OCI-LY3 (cell line): ENCODE results near the gene FSCN2.

Experiments
- H2AFZ ChIP-seq: fragments of 200-600, 300-600 bp; shearing (Covaris generic); 2 replicates; pipeline ENCODE4 v1.6.0; 2014; ENCODE audit warnings: antibody characterized with exemption, low read depth, low read length
- H3K27ac ChIP-seq: fragments of 200-600, 300-600 bp; sonication (generic); 2 replicates; pipeline ENCODE4 v1.5.1; 2014; ENCODE audit warnings: mild to moderate bottlenecking, low read length, moderate library complexity, mixed read lengths
- H3K27me3 ChIP-seq: fragments of 200-600, 300-600 bp; sonication (generic); 2 replicates; pipeline ENCODE4 v1.6.1; 2014; ENCODE audit warnings: low read depth, low read length, mixed read lengths
- H3K36me3 ChIP-seq: fragments of 200-600, 300-600 bp; sonication (generic); replicated peaks from 2 replicates; pipeline ENCODE3; 2014; ENCODE audit warnings: low read depth, low read length, mixed read lengths
- H3K4me1 ChIP-seq: fragments of 300-600, 200-600 bp; sonication (generic); 2 replicates; pipeline ENCODE4 v1.6.1; 2014; ENCODE audit warnings: low read length, mixed read lengths
- H3K4me2 ChIP-seq: fragments of 200-600, 300-600 bp; sonication (generic); 2 replicates; pipeline ENCODE4 v1.6.1; 2014; ENCODE audit warnings: low read length, mixed read lengths
- H3K4me3 ChIP-seq: fragments of 300-600, 200-600 bp; sonication (generic); 2 replicates; pipeline ENCODE4 v1.5.1; 2014; ENCODE audit warnings: antibody characterized with exemption, mild to moderate bottlenecking, low read length, moderate library complexity
- H3K79me2 ChIP-seq: fragments of 300-600, 200-600 bp; shearing (Covaris generic); 2 replicates; pipeline ENCODE4 v1.6.1; 2014; ENCODE audit warnings: mild to moderate bottlenecking, low read length, mixed read lengths
- H3K9ac ChIP-seq: fragments of 300-600, 200-600 bp; shearing (Covaris generic); 2 replicates; pipeline ENCODE4 v1.6.0; 2014; ENCODE audit warnings: mild to moderate bottlenecking, low read length, moderate library complexity
- H3K9me3 ChIP-seq: fragments of 200-600, 300-600 bp; shearing (Covaris generic); 2 replicates; pipeline ENCODE4 v1.6.1; 2014; ENCODE audit warnings: low read length, mixed read lengths; ENCODE audit not compliant: insufficient read depth
- H4K20me1 ChIP-seq: fragments of 200-600, 300-600 bp; sonication (generic); 2 replicates; pipeline ENCODE4 v1.6.1; 2016; ENCODE audit warnings: low read length, mixed read lengths; ENCODE audit not compliant: insufficient read depth
- EZH2phosphoT487 ChIP-seq: fragments of 200-600 bp; shearing (Covaris generic); IDR thresholded peaks from 2 replicates; pipeline ENCODE4 v1.6.1; 2018; ENCODE audit warnings: antibody characterized with exemption, mixed run types, low read depth
- TF ChIP-seq, protein P1 (sequence below): fragments of 200-600, 300-600 bp; sonication (generic); IDR thresholded peaks from 2 replicates; pipeline ENCODE4 v1.5.1; 2014; ENCODE audit warnings: antibody characterized with exemption, low read length, low read depth

Gene FSCN2

DNA sequence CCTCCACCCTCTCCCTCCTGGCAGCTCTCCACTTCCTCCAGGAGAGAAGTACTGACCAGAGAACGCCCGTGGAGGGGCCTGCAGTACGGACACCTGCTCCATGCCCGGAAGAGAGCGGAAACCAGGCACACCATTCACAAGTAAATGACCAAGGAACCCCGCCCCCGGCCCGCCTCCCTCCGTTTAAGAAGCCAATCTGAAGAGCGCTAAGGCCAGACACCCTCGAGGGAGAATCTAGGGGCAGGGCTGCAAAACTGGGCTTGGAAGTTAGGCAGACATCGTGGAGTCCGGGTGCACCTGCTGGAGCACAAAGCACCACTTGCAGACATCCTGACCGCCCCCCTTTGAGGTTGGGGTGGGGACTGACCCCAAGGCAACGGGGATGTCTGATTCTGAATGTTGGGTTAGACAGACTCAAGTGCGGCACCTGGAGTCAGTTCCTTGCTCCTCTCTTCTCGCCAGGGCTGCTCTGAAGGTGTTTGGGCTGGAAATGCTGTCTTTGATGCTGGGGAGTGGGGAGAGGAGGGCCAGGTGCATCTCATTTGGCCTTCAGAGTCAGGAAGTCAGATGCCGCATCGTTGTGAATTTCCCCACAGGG lies 24.9 kb downstream of the FSCN2 start:
- H3K36me3 ChIP-seq, result peaks cover 17% of the 10 kb centered on the region
- peak overlapping the region; percentile 83 for H3K4me3 ChIP-seq
- H3K9ac ChIP-seq, result peak overlapping the region; percentile 81
- peaks cover 15% of the 10 kb centered on the region for H3K4me1 ChIP-seq
- TF ChIP-seq, protein P1, sequence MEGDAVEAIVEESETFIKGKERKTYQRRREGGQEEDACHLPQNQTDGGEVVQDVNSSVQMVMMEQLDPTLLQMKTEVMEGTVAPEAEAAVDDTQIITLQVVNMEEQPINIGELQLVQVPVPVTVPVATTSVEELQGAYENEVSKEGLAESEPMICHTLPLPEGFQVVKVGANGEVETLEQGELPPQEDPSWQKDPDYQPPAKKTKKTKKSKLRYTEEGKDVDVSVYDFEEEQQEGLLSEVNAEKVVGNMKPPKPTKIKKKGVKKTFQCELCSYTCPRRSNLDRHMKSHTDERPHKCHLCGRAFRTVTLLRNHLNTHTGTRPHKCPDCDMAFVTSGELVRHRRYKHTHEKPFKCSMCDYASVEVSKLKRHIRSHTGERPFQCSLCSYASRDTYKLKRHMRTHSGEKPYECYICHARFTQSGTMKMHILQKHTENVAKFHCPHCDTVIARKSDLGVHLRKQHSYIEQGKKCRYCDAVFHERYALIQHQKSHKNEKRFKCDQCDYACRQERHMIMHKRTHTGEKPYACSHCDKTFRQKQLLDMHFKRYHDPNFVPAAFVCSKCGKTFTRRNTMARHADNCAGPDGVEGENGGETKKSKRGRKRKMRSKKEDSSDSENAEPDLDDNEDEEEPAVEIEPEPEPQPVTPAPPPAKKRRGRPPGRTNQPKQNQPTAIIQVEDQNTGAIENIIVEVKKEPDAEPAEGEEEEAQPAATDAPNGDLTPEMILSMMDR, result peak; percentile 43
- TF ChIP-seq EZH2phosphoT487, result no peak
- no peaks in the 10 kb centered on the region for H4K20me1 ChIP-seq
- H3K9me3 ChIP-seq, result no peaks in the 10 kb centered on the region
- H3K27ac ChIP-seq, result peak overlapping the region; percentile 66
- H3K4me2 ChIP-seq, result peak overlapping the region; percentile 94
- no peaks in the 10 kb centered on the region for H3K27me3 ChIP-seq
- H2AFZ ChIP-seq, result peak overlapping the region; percentile 54; the same call in 1 of the 2 replicates
- H3K79me2 ChIP-seq, result peaks cover 20% of the 10 kb centered on the region

- no peaks in the 10 kb centered on the region for H3K27me3 ChIP-seq
- TF ChIP-seq, protein P1, result no peak
- TF ChIP-seq EZH2phosphoT487, result no peak
- H2AFZ ChIP-seq, result no peak overlapping the region
- H3K4me2 ChIP-seq, result peak overlapping the region; percentile 94
- H4K20me1 ChIP-seq, result no peaks in the 10 kb centered on the region
- H3K36me3 ChIP-seq, result peaks cover 17% of the 10 kb centered on the region
- H3K27ac ChIP-seq, result peak overlapping the region; percentile 66
- peak overlapping the region; percentile 83 for H3K4me3 ChIP-seq
- H3K9ac ChIP-seq, result peak overlapping the region; percentile 81
- peaks cover 20% of the 10 kb centered on the region for H3K79me2 ChIP-seq
- no peaks in the 10 kb centered on the region for H3K9me3 ChIP-seq
- H3K4me1 ChIP-seq, result peaks cover 15% of the 10 kb centered on the region
Measured at GRCh38 chr17:81553616-81554181, 25.5 kb downstream of the FSCN2 start.

DNA sequence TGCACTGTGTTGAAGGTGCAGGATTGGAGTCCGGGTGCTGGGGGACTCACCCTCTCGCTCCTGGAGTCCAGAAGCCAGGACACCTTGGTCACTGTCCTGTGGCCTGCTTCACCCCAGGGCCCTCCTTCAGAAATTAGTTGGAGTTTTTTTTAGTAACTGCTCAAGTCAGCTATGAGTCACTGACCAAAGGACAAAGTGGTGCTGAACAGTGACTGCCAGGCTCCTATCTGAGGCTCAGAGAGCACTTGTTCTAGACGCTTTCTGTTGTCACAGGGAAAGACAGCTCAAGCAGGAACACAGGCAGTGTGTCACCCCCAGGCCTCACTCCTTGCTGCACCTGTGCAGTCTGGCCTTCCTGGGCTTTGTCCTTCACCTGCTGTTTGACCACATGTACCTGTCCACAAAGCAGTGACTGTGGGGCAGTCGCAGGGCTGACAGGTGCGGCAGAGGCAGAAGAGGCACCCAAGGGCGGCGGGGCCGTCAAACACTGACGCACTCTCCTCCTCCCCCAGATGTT lies 28.1 kb downstream of the FSCN2 start:
- TF ChIP-seq EZH2phosphoT487, result no peak
- TF ChIP-seq, protein P1, result no peak
- H3K9ac ChIP-seq, result no peak overlapping the region
- no peak overlapping the region for H2AFZ ChIP-seq
- H3K27me3 ChIP-seq, result no peaks in the 10 kb centered on the region
- no peak overlapping the region for H3K4me2 ChIP-seq
- H3K9me3 ChIP-seq, result no peaks in the 10 kb centered on the region
- H3K79me2 ChIP-seq, result peaks cover 9% of the 10 kb centered on the region
- no peak overlapping the region for H3K4me3 ChIP-seq
- peaks cover 18% of the 10 kb centered on the region for H3K4me1 ChIP-seq
- peaks cover 13% of the 10 kb centered on the region for H3K36me3 ChIP-seq
- H4K20me1 ChIP-seq, result no peaks in the 10 kb centered on the region
- no peak overlapping the region for H3K27ac ChIP-seq

DNA sequence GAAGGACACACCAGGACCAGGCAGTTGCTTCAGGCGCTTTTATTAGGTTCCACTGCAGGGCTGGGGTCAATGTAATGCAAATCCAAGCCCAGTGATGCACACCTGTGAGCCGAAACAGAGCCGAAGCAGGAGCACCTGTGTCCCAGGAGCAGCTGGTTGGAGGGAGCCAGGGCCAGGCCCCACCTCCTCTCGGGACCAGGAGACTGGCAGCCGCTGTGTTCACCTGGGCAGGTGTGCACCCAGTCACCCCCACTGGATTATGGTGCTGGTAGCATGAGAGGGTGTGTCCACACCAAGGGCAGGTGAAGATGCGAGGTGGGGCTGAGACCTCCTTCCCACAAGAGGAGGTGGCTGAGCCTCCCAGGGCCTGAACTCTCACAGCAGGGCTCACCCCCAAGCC lies 28.7 kb downstream of the FSCN2 start:
- peaks cover 18% of the 10 kb centered on the region for H3K36me3 ChIP-seq
- H2AFZ ChIP-seq, result no peak overlapping the region

More for the DNA sequence above, 28.7 kb downstream of the FSCN2 start:
- H3K79me2 ChIP-seq, result peaks cover 3% of the 10 kb centered on the region; the same call in 1 of the 2 replicates
- H3K9ac ChIP-seq, result no peak overlapping the region
- no peak overlapping the region for H3K27ac ChIP-seq
- H4K20me1 ChIP-seq, result no peaks in the 10 kb centered on the region
- H3K9me3 ChIP-seq, result no peaks in the 10 kb centered on the region
- TF ChIP-seq, protein P1, result no peak
- no peak for TF ChIP-seq EZH2phosphoT487
- no peaks in the 10 kb centered on the region for H3K27me3 ChIP-seq
- no peak overlapping the region for H3K4me3 ChIP-seq
- peaks cover 22% of the 10 kb centered on the region for H3K4me1 ChIP-seq
- no peak overlapping the region for H3K4me2 ChIP-seq
